ENCODE data around the gene GLP2R. TPM values are rescaled to one million over a fixed set of nuclear protein-coding genes. Genes with fewer than 3 reads are reported as not detected.

GLP2R gene
- total RNA-seq, 6 experiments from 2014 or later: not detected

- H3K4me1 Mint-ChIP-seq (ENCODE audit: low read depth): no peaks in the 10 kb centered on the region; the same call in 1 of the 2 replicates
- peaks cover 13% of the 10 kb centered on the region for H3K27me3 Mint-ChIP-seq (ENCODE audit: insufficient read depth)
- no peak overlapping the region for H3K27ac Mint-ChIP-seq
- H3K4me3 Mint-ChIP-seq: no peak overlapping the region
- DNase-seq: no peak
- peaks cover 13% of the 10 kb centered on the region for H3K9me3 Mint-ChIP-seq
- H3K36me3 Mint-ChIP-seq (ENCODE audit: low read depth): no peaks in the 10 kb centered on the region
- TF ChIP-seq, protein P1, sequence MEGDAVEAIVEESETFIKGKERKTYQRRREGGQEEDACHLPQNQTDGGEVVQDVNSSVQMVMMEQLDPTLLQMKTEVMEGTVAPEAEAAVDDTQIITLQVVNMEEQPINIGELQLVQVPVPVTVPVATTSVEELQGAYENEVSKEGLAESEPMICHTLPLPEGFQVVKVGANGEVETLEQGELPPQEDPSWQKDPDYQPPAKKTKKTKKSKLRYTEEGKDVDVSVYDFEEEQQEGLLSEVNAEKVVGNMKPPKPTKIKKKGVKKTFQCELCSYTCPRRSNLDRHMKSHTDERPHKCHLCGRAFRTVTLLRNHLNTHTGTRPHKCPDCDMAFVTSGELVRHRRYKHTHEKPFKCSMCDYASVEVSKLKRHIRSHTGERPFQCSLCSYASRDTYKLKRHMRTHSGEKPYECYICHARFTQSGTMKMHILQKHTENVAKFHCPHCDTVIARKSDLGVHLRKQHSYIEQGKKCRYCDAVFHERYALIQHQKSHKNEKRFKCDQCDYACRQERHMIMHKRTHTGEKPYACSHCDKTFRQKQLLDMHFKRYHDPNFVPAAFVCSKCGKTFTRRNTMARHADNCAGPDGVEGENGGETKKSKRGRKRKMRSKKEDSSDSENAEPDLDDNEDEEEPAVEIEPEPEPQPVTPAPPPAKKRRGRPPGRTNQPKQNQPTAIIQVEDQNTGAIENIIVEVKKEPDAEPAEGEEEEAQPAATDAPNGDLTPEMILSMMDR (IDR thresholded peaks at IDR 0.05): no peak
Observed at GRCh38 chr17:9798724-9799123, 27.0 kb upstream of the GLP2R start.

DNA sequence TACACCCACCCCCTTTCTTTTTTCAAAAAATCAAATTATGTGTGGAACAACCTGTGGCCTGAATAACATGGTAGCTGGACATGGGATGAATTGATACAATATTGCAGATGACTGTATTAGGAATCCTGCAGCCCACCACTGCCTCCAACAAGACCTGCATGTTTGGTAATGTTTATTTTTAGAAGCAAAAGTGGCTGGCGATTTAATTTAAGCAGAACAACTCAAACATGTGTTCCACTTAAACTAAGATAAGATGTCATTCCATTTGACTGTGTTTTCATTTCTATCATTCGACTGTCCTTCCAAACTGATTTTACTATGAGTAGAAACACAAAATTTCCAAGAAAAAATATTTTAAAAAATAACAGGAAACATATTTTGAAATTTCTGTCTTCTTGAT, 24.2 kb upstream of the GLP2R start:
- H3K27ac Mint-ChIP-seq: no peak overlapping the region

GRCh38 chr17:9802294-9802693, 23.4 kb upstream of the GLP2R start:
- no peaks in the 10 kb centered on the region for H3K36me3 Mint-ChIP-seq (ENCODE audit: low read depth)
- DNase-seq: peak; percentile 53
- H3K4me1 Mint-ChIP-seq (ENCODE audit: low read depth): no peaks in the 10 kb centered on the region; the same call in 1 of the 2 replicates
- no peak overlapping the region for H3K4me3 Mint-ChIP-seq
- peak overlapping the region; percentile 24; the same call in 1 of the 2 replicates for H3K27ac Mint-ChIP-seq
- peaks cover 22% of the 10 kb centered on the region for H3K27me3 Mint-ChIP-seq (ENCODE audit: insufficient read depth)
- TF ChIP-seq, protein P1 (IDR thresholded peaks at IDR 0.05): no peak
- H3K9me3 Mint-ChIP-seq: peaks cover 23% of the 10 kb centered on the region

More for the DNA sequence above, 24.2 kb upstream of the GLP2R start:
- Mint-ChIP-seq H3K9me3 (peaks cover 23% of the 10 kb centered on the region), H3K4me3 (no peak overlapping the region), H3K27me3 (ENCODE audit: insufficient read depth) (peaks cover 21% of the 10 kb centered on the region), H3K4me1 (ENCODE audit: low read depth) (no peaks in the 10 kb centered on the region; the same call in 1 of the 2 replicates), H3K36me3 (ENCODE audit: low read depth) (no peaks in the 10 kb centered on the region)
- TF ChIP-seq, protein P1 (IDR thresholded peaks at IDR 0.05): no peak
- no peak for DNase-seq

- H3K36me3 Mint-ChIP-seq (ENCODE audit: low read depth): no peaks in the 10 kb centered on the region
- no peak overlapping the region; the same call in 1 of the 2 replicates for H3K27ac Mint-ChIP-seq
- H3K4me3 Mint-ChIP-seq: no peak overlapping the region
- no peaks in the 10 kb centered on the region; the same call in 1 of the 2 replicates for H3K4me1 Mint-ChIP-seq (ENCODE audit: low read depth)
- TF ChIP-seq, protein P1 (IDR thresholded peaks at IDR 0.05): no peak
- H3K9me3 Mint-ChIP-seq: peaks cover 22% of the 10 kb centered on the region
- DNase-seq: no peak
- peaks cover 21% of the 10 kb centered on the region for H3K27me3 Mint-ChIP-seq (ENCODE audit: insufficient read depth)
Observed at GRCh38 chr17:9802697-9803096, 23.0 kb upstream of the GLP2R start.

- peaks cover 21% of the 10 kb centered on the region for H3K9me3 Mint-ChIP-seq
- H3K4me3 Mint-ChIP-seq: no peak overlapping the region
- H3K4me1 Mint-ChIP-seq (ENCODE audit: low read depth): no peaks in the 10 kb centered on the region; the same call in 1 of the 2 replicates
- TF ChIP-seq, protein P1 (IDR thresholded peaks at IDR 0.05): no peak
- H3K27ac Mint-ChIP-seq: no peak overlapping the region
- H3K27me3 Mint-ChIP-seq (ENCODE audit: insufficient read depth): peaks cover 16% of the 10 kb centered on the region
- no peaks in the 10 kb centered on the region for H3K36me3 Mint-ChIP-seq (ENCODE audit: low read depth)
- DNase-seq: no peak
Observed at GRCh38 chr17:9805769-9806168, 20.0 kb upstream of the GLP2R start.
